Naive thymus-derived CD8-positive, alpha-beta T cell (primary cell): ENCODE results near the gene ELAC1. TPM values are rescaled to one million over a fixed set of nuclear protein-coding genes. Genes with fewer than 3 reads are reported as not detected.
A peak's percentile ranks its signal among the peaks of the same experiment; 100 is the strongest.

Experiments
- ATAC-seq, 2 donors: fragments of 150-1000 bp; cut with Tn5 transposase in 1 of 2; sonication (Bioruptor Pico), chemical (Tn5 transposase) in 1 of 2; 1 replicate in 1 of 2; 2 replicates in 1 of 2; pipeline ENCODE4 v1.10.0; 2021; ENCODE audit warnings: mild to moderate bottlenecking in 2 of 2, moderate library complexity in 2 of 2
- POLR2A ChIA-PET: fragments of 350-600 bp; sonication (Branson Sonifier 250); formaldehyde crosslinking; loops from one replicate; lab custom pipeline; 2021; ENCODE audit warnings: antibody characterized with exemption; lab: Charles Lee
- DNase-seq, 10 donors: peaks; one replicate each; pipeline versions ENCODE4 v3.0.0 to v3.0.0-alpha.2; 2020 to 2022
- H3K27ac Mint-ChIP-seq, 10 donors: one replicate each; pipeline ENCODE4 v1.8.0; 2020 to 2022; ENCODE audit warnings: mild to moderate bottlenecking in 10 of 10, mixed read lengths in 10 of 10, moderate library complexity in 4 of 10, inconsistent platforms in 1 of 10
- H3K27me3 Mint-ChIP-seq, 5 donors: one replicate each; pipeline ENCODE4 v1.8.0; 2021 to 2022; ENCODE audit warnings: mixed read lengths in 5 of 5
- H3K36me3 Mint-ChIP-seq, 3 donors: one replicate each; pipeline ENCODE4 v1.8.0; 2020 to 2022; ENCODE audit warnings: mixed read lengths in 3 of 3, mild to moderate bottlenecking in 2 of 3, inconsistent platforms in 1 of 3
- H3K4me1 Mint-ChIP-seq, 4 donors: one replicate each; pipeline ENCODE4 v1.8.0; 2021 to 2022; ENCODE audit warnings: mixed read lengths in 4 of 4
- H3K4me3 Mint-ChIP-seq, 10 donors: one replicate each; pipeline ENCODE4 v1.8.0; 2020 to 2022; ENCODE audit warnings: mild to moderate bottlenecking in 10 of 10, mixed read lengths in 10 of 10, moderate library complexity in 6 of 10, inconsistent platforms in 1 of 10
- H3K9me3 Mint-ChIP-seq, 9 donors: one replicate each; pipeline ENCODE4 v1.8.0; 2020 to 2022; ENCODE audit warnings: mixed read lengths in 9 of 9, mild to moderate bottlenecking in 3 of 9, inconsistent platforms in 1 of 9, moderate library complexity in 1 of 9
- polyA plus RNA-seq, 3 donors: library from polyadenylated mRNA; unstranded; fragments of 300-500 nt; fragmentation: Illumina TruSeq; gene quantifications; one replicate each; pipeline ENCODE4 v1.2.3, GENCODE V29; 2021
- total RNA-seq, 8 experiments: library from RNA in 2 of 8; stranded (reverse) in 2 of 8; gene quantifications; one replicate each; pipeline ENCODE4 v1.2.3 and lab custom pipeline; 2021 to 2026

The ELAC1 gene
- total and polyA plus RNA-seq, 5 experiments from 2014 or later: 12.6 to 19.9 (median 15.0) TPM

DNA sequence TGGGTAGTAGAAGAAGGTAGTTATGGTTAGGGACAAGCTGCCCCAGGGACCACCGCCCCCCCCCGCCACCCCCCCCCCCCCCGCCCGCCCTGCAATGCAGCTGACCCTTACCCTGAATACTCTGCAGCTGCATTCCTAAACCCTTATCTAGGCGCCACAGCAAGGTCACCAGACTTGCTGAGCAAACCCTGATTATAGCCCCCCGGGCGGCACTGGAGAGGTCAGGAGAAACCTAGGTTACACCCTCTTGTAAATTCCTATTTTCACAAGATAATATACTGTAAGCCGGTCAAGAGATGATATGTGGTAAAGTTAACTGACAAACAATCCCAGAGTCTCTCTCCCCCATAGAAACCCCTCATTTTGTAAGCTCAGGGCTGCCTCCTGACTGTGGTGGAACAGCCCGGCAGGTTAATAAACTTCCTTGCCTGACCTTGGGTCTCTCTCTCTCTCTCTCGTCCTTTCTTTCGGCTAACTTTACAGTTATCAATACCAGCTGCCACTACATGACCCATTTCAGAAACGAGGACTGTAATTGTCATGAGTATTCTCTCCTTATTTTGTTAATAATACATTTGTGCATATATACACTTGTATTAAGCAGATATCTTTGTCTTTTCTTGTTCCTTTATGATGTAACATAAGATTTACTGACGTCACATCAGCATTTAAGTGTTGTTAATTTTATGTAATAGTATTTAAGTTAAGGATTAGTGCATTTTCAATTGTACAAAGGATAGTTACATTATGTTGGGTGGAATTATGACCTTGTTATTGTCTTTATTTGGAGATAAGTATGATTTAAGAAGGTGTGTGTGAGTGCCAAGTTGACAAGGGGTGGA, 39.3 kb downstream of the ELAC1 start:
- Mint-ChIP-seq H3K9me3 (peaks cover 0 to 2% (median under 1%) of the 10 kb centered on the region in 9 donors), H3K4me1 (peaks cover 0 to 6% (median 0%) of the 10 kb centered on the region in 4 donors), H3K27me3 (no peaks in the 10 kb centered on the region), H3K36me3 (no peaks in the 10 kb centered on the region), H3K27ac (no peak overlapping the region), H3K4me3 (no peak overlapping the region)
- ATAC-seq (no peak), DNase-seq (no peak)
- POLR2A ChIA-PET: no interaction called here

DNA sequence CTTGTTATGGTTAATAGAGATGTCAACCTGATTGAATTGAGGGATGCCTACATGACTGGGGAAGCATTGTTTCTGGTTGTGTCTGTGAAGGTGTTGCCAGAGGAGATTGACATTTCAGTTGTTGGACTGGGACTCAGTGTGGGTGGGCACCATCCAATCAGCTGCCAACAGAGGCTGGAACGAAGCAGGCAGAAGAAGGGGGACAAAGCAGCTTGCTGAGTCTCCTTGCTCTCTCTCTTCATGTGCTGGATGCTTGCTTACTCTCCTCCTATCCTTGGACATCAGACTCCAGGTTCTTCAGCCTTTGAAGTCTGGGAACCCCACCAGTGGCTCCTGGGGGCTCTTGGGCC, 39.9 kb downstream of the ELAC1 start:
- Mint-ChIP-seq H3K4me3 (no peak overlapping the region), H3K27me3 (no peaks in the 10 kb centered on the region), H3K36me3 (peaks cover 0 to 3% (median 0%) of the 10 kb centered on the region in 3 donors), H3K27ac (no peak overlapping the region), H3K4me1 (peaks cover 0 to 6% (median 0%) of the 10 kb centered on the region in 4 donors), H3K9me3 (peaks cover 0 to 1% (median 0%) of the 10 kb centered on the region in 9 donors)
- POLR2A ChIA-PET: no interaction called here
- DNase-seq (no peak), ATAC-seq (no peak)

- Mint-ChIP-seq H3K27me3 (no peaks in the 10 kb centered on the region), H3K4me3 (no peak overlapping the region), H3K36me3 (peaks cover 0 to 6% (median 0%) of the 10 kb centered on the region in 3 donors), H3K4me1 (peaks cover 0 to 6% (median 0%) of the 10 kb centered on the region in 4 donors), H3K27ac (no peak overlapping the region), H3K9me3 (no peaks in the 10 kb centered on the region)
- ATAC-seq (no peak), DNase-seq (no peak)
- POLR2A ChIA-PET: no interaction called here
These were observed 41.2 kb downstream of the ELAC1 start for GRCh38 chr18:51009072-51009471.

GRCh38 chr18:51010218-51010617, 42.4 kb downstream of the ELAC1 start:
- POLR2A ChIA-PET: no interaction called here
- H3K27ac Mint-ChIP-seq: no peak overlapping the region

DNA sequence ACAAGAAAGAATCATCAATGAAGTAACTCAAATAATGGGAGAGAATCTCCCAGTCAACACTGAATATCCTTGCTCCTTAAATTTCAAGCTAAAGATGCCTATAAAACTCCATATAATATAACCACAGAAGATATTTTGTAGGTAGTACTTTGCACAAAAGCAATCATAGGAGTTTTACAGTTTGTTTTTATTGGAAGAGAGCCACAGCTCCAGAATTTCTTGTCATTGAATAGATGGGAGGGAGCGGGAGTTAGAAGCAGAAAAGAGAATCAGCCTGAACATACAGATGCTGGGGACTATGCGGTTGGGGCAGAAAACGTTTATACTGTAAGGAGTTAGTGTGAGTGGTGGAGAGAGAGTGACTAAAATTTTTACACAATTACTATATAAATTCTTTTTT, 43.9 kb downstream of the ELAC1 start:
- POLR2A ChIA-PET: interaction anchor here (0.9 kb wide), 1 partner anchor 44 kb away, joined by 3 read pairs; the partner anchor contains the start of gene ELAC1
- H3K27me3 Mint-ChIP-seq: no peaks in the 10 kb centered on the region
- ATAC-seq (no peak), DNase-seq (no peak)
- H3K9me3 Mint-ChIP-seq: no peaks in the 10 kb centered on the region
- H3K4me3 Mint-ChIP-seq: no peak overlapping the region
- no peak overlapping the region for H3K27ac Mint-ChIP-seq
- H3K36me3 Mint-ChIP-seq: peaks cover 0 to 6% (median 2%) of the 10 kb centered on the region in 3 donors
- peaks cover 0 to 6% (median 0%) of the 10 kb centered on the region in 4 donors for H3K4me1 Mint-ChIP-seq

More at GRCh38 chr18:51010218-51010617, 42.4 kb downstream of the ELAC1 start:
- no peak for DNase-seq
- Mint-ChIP-seq H3K27me3 (no peaks in the 10 kb centered on the region), H3K9me3 (no peaks in the 10 kb centered on the region), H3K4me1 (peaks cover 0 to 6% (median 0%) of the 10 kb centered on the region in 4 donors), H3K4me3 (no peak overlapping the region), H3K36me3 (peaks cover 0 to 6% (median 0%) of the 10 kb centered on the region in 3 donors)
- no peak for ATAC-seq

GRCh38 chr18:51012441-51012840, 44.6 kb downstream of the ELAC1 start:
- Mint-ChIP-seq H3K4me1 (peaks cover 0 to 8% (median 0%) of the 10 kb centered on the region in 4 donors), H3K27ac (no peak overlapping the region), H3K36me3 (peaks cover 0 to 6% (median 4%) of the 10 kb centered on the region in 3 donors), H3K4me3 (no peak overlapping the region), H3K9me3 (no peaks in the 10 kb centered on the region), H3K27me3 (no peaks in the 10 kb centered on the region)
- no peak for DNase-seq
- POLR2A ChIA-PET: no interaction called here
- ATAC-seq: no peak

DNA sequence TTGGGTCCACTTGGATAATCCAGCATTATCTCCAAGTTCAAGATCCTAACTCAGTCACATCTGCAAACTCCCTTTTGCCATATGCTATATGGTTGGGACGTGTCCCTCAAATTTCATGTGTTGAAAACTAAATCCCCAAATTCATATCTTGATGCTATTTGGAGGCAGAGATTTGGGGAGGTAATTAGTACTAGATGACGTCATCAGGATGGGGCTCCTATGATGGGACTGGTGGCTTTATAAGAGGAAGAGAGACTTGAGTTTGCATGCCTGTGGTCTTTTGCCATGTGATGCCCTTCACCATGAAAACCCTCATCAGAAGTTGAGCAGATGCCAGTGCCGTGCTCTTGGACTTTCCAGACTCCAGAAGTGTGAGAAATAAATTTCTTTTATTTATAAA, 45.4 kb downstream of the ELAC1 start:
- DNase-seq: no peak
- Mint-ChIP-seq H3K27me3 (no peaks in the 10 kb centered on the region), H3K4me1 (peaks cover 0 to 10% (median 0%) of the 10 kb centered on the region in 4 donors), H3K9me3 (no peaks in the 10 kb centered on the region), H3K4me3 (no peak overlapping the region), H3K36me3 (peaks cover 0 to 6% (median 4%) of the 10 kb centered on the region in 3 donors), H3K27ac (no peak overlapping the region)
- POLR2A ChIA-PET: no interaction called here
- ATAC-seq: no peak

- ATAC-seq: no peak
- no peak for DNase-seq
- Mint-ChIP-seq H3K27ac (peak overlapping the region in 2 of 10 donors; percentile 60 to 72), H3K9me3 (no peaks in the 10 kb centered on the region), H3K4me3 (no peak overlapping the region), H3K27me3 (no peaks in the 10 kb centered on the region), H3K36me3 (peaks cover 0 to 6% (median 6%) of the 10 kb centered on the region in 3 donors), H3K4me1 (peaks cover 0 to 7% (median 1%) of the 10 kb centered on the region in 4 donors)
- POLR2A ChIA-PET: interaction anchor here (1.4 kb wide), 1 partner anchor 13 kb away, joined by 3 read pairs; the partner anchor contains the start of gene SMAD4
These were observed 49.5 kb downstream of the ELAC1 start for GRCh38 chr18:51017140-51017879.

DNA sequence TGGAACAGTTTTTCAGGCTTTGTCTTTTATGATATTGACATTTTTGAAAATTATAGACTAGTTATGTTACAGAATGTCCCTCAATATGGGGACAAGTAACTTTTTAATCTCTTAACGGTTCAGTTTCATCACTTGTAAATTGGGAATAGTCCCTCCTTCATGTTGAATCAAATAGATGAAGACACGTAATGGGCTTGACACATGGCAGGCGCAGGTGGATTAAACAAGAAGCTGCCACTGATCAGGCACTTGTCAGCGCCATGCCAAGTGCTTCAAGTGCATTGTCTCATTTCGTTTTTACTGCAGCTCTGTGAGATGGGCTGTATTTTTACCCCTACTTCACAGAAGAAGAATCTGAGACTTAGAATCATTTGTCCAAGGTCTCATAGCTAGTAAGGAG, 52.7 kb downstream of the ELAC1 start:
- ATAC-seq (no peak), DNase-seq (no peak)
- Mint-ChIP-seq H3K27me3 (no peaks in the 10 kb centered on the region), H3K4me3 (no peak overlapping the region), H3K4me1 (peaks cover 0 to 11% (median 8%) of the 10 kb centered on the region in 4 donors), H3K27ac (no peak overlapping the region), H3K36me3 (peaks cover 0 to 12% (median 0%) of the 10 kb centered on the region in 3 donors), H3K9me3 (peaks cover 0 to 5% (median 0%) of the 10 kb centered on the region in 9 donors)
- POLR2A ChIA-PET: interaction anchor here (1.5 kb wide), 1 partner anchor 10 kb away, joined by 4 read pairs; the partner anchor contains the start of gene SMAD4

DNA sequence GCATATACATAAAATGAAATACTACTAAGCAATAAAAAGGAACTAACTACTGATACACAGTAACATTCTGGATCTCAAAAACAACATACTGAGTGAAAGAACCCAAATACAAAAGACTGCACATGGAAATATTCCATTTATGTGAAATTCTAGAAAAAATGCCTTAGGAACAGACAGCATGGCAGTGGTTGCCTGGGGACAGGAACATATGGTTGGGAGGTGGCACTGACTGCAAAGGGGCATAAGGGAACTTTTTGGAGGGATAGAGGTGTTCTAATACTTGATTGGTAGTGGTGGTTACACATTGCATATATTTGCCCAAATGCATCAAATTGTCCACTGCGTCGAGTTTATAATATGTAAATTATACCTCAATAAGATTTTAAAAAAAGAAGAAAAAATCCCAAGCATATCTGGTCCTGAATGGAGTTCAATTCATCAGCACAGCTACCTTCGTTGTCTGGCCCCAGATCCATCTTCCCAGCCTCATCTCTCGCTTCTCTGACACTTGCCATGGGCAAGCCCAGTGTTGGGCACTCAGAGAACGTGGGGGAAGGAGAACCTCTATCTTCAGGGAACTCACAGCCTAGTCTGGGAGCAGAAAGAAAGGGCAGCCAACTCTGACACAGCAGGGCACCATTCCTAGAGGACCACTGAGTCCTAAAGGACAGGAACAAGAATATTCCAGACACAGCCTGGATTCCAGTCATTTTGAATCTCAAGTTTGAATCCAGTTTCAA, 53.6 kb downstream of the ELAC1 start:
- peaks cover 0 to 5% (median 0%) of the 10 kb centered on the region in 9 donors for H3K9me3 Mint-ChIP-seq
- no peak for DNase-seq
- no peak for ATAC-seq
- no peak overlapping the region for H3K4me3 Mint-ChIP-seq
- peaks cover 0 to 11% (median 8%) of the 10 kb centered on the region in 4 donors for H3K4me1 Mint-ChIP-seq
- peaks cover 0 to 12% (median 0%) of the 10 kb centered on the region in 3 donors for H3K36me3 Mint-ChIP-seq
- H3K27me3 Mint-ChIP-seq: no peaks in the 10 kb centered on the region
- H3K27ac Mint-ChIP-seq: peak overlapping the region in 1 of 10 donors; percentile 85
- POLR2A ChIA-PET: interaction anchor here (1.5 kb wide), 1 partner anchor 9 kb away, joined by 4 read pairs; the partner anchor contains the start of gene SMAD4

GRCh38 chr18:51025512-51025911, 57.7 kb downstream of the ELAC1 start:
- Mint-ChIP-seq H3K27me3 (no peaks in the 10 kb centered on the region), H3K4me1 (peaks cover 22 to 29% (median 27%) of the 10 kb centered on the region in 4 donors), H3K4me3 (no peak overlapping the region), H3K9me3 (peaks cover 0 to 5% (median 0%) of the 10 kb centered on the region in 9 donors), H3K27ac (no peak overlapping the region), H3K36me3 (peaks cover 0 to 9% (median 0%) of the 10 kb centered on the region in 3 donors)
- DNase-seq: no peak
- no peak for ATAC-seq
- POLR2A ChIA-PET: interaction anchor here (1.4 kb wide), 1 partner anchor 147 kb away, joined by 3 read pairs; the partner anchor contains the start of gene ME2
